Activated CD4-positive, alpha-beta T cell treated with anti-CD3 and anti-CD28 coated beads for 24 hours (primary cell): ENCODE measurements around the gene PCGF3.
A peak's percentile ranks its signal among the peaks of the same experiment; 100 is the strongest.
"Not testable (repeated sequence)": the region's sequence is repeated elsewhere in the genome, so short reads cannot be mapped to it uniquely, and the experiment has no call there.

Experiments used
- DNase-seq, 2 donors: peaks; one replicate each; pipeline ENCODE4 v3.0.0-alpha.2; 2020; ENCODE audit warnings: low read depth in 2 of 2

Gene PCGF3

GRCh38 chr4:740656-741282, 35.1 kb downstream of the PCGF3 start:
- no peak for DNase-seq

- no peak for DNase-seq
These were observed 36.6 kb downstream of the PCGF3 start for GRCh38 chr4:742096-742741.

DNA sequence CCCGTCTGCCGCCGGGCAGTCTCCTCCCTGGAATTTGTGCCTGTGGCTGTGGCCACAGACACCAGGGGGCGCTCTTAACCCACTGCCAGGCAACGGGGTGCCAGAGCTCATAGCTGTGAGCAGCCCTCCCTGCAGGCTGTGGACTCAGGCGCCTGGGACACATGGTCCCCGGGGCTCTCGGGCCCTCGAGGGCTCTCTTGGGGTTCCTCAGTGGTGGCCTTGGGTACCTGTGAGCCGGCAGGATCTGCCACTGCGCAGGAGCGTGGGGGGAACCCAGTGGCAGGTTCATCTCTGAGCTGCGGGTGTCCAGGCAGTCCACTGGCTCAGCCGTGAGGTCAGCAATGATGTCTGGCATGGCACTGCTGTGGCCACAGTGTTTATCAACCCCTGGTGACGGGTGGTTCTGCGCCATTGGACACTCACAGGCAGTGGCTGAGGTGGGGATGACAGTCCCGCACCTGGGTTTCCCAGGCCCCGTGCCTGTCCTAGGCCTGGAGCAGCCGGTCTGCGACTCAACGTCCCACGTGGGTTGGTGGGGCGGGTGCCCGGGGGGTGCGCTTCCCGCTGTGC, 37.2 kb downstream of the PCGF3 start:
- DNase-seq = peak; percentile 72 to 81

DNA sequence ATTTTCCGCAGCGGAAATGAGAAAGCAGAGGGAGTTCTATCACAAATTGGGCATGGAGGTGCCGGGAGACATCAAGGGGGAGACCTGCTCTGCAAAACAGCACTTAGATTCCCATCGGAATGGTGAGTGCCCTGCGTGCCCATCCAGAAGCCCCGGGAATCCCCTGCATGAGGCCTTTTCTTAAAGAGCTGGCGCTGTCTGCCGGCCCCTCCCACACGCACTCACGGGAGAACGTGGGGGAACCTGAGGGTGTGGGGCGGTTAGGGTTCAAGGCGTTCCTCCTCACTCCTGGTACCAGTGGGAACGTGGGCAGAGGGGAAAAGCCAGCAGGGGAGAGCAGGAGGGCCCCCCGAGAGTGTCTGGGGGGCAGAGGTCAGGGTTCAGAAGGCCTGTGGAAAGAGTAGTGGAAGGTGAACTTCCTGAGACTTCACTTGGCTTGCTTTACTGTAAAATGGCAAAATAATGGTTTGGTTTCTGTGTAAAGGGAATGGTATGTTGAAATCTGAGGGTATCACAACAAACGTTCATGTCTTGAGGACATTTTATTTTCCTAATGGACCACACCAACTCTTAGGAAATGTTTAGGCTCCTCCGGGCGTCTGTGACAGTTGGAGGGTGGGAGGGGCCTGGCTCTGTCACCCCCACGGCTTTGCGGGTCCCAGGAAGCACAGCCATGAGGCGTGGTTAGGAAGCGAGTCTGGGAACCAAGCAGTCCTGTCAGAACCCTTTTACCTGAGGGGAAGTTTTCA, 38.0 kb downstream of the PCGF3 start:
- no peak for DNase-seq

DNA sequence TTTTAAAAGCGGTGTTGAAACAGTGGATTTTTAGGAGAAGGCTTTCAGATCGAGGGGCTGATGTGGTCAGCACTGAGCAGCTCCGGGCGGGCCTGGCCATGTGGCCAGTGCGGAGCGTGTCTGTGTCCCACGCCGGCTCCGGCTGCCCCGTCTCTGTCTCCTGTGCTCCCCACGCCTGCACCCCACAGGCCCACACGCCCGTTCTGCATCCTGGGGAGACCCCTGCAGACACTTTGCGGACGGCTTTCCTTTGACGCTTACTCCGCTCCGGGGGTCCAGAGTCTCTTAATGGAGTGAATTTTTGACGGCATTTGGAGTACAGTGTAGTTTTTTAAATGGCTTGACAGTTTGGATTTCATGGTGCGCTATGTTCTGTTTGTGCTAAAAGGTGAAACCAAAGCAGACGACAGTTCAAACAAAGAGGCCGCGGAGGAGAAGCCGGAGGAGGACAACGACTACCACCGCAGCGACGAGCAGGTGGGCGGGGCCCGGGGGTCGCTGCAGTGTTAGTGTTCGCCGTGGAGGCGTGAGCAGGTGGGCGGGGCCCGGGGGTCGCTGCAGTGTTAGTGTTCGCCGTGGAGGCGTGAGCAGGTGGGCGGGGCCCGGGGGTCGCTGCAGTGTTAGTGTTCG, 38.7 kb downstream of the PCGF3 start:
- no peak for DNase-seq

DNA sequence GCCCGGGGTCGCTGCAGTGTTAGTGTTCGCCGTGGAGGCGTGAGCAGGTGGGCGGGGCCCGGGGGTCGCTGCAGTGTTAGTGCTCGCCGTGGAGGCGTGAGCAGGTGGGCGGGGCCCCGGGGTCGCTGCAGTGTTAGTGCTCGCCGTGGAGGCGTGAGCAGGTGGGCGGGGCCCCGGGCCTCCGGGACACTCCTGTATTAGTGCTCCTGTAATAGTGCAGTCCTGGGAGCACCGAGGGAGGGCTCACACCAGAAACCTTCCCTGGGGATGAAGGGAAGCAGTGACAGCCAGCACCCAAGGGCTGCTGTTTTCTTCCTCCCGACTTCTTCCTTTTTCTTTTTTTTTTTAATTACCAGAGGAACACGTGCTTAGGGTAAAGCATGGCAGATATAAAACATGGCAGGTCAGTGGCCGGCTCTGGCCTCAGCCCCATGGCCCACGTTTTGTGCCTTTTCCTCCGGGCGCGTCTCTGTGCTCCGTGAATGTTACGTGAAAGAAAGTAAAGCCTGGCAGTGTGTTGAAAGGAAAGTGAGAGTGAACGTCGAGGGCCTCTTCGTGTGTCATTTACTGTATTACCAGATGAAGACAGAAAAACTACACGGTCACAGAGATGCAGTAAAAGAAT, 42.0 kb downstream of the PCGF3 start:
- no peak for DNase-seq

- no peak for DNase-seq
These were observed 42.8 kb downstream of the PCGF3 start for GRCh38 chr4:748461-748860.

DNA sequence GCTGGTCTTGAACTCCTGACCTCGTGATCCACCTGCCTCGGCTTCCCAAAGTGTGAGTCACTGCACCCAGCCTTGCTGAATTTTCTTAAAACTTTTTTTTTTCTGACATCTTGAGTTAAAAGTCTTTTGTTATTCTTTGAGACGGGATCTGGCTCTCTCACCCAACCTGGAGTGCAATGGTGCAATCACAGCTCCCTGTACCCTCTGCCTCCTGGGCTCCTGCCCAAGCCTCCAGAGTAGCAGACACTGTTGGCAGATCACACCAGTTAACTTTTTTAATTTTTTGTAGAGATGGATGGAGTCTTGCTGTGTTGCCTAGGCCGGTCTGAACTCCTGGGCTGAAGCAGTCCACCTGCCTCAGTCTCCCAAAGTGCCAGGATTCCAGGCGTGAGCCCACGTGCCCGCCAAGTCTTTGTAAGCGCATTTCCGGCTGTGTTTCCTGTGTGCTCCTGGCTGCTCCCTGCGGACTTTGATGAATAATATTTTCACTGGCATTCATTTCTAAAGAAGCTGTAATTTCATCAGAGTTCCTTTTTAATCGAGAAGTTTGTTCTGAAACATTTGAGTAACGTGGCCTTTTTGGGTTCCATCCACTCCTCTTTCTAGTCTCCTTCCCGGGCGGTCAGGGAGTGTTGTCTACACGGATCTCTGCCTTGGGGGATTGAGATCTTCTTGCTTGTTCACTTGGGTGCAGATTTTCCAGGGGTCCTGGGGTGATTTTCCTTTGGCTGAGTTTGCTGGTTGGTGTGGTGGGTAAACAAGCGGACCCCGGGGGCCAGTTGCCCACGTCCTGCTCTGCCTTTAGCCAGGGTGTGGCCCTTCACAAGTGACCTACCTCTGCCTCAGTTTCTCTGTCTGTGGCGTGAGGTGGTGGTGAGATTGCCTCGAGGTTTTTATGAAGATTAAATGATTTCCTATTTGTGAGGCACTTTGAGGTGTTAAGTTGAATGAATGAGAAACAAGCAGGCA, 44.4 kb downstream of the PCGF3 start:
- DNase-seq = no peak

DNA sequence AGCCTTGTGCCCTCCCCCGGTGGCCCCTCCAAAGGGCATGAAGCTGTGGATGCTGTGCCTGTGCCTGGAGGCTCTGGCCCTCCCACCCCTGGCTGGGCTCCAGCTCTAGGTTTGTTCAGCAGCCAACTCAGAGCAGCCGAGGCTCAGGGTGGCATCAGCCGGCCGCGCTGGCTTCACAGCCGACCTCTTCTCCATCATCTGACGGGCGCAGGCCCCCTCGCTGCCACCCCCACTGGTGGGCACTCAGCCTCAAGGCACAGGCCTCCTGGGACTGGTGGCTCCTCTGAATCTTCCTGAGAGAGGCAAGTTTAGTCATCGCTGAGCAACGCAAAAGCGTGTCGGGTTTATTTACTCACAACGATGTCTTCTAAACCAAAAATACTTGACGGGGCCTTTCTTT, 46.0 kb downstream of the PCGF3 start:
- DNase-seq = no peak

- DNase-seq = no peak
These were observed 46.7 kb downstream of the PCGF3 start for GRCh38 chr4:752196-752861.

GRCh38 chr4:753186-753585, 47.6 kb downstream of the PCGF3 start:
- DNase-seq = not testable (repeated sequence)

DNA sequence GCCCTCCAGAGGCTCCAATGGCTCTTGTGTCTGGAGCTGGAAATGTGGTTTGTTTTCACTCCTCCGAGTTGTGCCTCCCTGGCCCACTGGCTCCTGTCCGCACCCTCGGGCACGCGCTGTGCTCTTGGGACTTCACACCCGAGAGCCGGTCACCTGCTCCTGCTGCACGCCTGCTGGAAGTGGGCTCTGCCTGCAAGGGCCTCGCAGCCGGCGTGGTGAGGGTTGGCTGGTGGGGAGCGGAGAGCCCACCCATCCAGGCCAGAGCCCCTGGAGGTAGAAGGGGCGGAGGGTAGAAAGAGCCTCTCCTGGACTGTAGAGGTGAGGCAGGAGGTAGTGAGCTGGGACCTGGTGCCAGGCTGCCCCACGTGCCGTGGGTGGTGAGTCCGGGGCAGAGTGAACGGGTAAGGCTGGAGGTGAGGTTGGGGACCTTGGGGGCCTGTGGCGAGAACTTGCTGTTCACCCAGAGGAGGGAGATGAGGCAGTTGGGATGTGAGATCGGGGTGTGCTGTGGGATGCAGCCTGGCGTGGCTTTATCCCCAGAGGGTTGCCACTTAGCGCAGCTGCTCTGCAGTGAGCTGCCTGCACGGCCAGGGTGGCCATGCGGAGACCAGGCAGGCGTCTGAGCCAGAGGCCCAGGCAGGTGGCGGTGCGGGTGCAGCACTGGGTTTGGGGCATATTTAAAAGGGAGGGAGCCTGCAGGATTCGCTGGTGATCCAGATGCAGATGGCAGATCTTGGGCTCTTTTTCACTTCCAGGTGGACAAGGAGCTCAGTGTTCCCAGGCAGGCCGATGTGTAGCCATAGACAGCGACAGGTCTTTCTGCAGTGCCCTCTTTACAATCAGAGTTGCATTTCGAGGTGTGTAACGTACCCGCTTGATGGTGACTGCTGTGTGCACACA, 48.8 kb downstream of the PCGF3 start:
- no peak for DNase-seq

GRCh38 chr4:757111-757510, 51.5 kb downstream of the PCGF3 start:
- no peak for DNase-seq

- DNase-seq = not testable (repeated sequence)
These were observed 54.2 kb downstream of the PCGF3 start for GRCh38 chr4:759810-760209.

GRCh38 chr4:760616-761015, 55.0 kb downstream of the PCGF3 start:
- DNase-seq = no peak

GRCh38 chr4:761086-761485, 55.5 kb downstream of the PCGF3 start:
- no peak for DNase-seq

DNA sequence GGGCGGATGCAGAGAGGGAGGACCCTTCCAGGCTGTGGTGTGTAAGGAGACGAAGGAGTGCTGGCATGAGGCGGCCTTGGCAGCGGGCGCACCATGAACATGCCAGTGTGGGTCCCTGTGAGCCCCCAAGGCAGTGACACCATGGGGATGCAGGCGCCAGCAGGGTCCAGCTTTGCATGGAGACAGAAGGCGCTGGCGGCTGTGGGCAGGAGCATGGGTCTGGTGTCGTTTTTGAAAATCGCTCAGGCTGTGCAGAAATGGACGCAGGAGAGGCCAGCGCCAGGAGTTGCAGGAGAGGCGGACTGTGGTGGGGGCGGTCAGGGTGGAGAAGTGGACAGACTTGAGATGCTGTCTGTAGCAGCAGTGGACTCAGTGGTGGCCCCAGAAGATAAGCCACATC, 56.1 kb downstream of the PCGF3 start:
- no peak for DNase-seq

DNA sequence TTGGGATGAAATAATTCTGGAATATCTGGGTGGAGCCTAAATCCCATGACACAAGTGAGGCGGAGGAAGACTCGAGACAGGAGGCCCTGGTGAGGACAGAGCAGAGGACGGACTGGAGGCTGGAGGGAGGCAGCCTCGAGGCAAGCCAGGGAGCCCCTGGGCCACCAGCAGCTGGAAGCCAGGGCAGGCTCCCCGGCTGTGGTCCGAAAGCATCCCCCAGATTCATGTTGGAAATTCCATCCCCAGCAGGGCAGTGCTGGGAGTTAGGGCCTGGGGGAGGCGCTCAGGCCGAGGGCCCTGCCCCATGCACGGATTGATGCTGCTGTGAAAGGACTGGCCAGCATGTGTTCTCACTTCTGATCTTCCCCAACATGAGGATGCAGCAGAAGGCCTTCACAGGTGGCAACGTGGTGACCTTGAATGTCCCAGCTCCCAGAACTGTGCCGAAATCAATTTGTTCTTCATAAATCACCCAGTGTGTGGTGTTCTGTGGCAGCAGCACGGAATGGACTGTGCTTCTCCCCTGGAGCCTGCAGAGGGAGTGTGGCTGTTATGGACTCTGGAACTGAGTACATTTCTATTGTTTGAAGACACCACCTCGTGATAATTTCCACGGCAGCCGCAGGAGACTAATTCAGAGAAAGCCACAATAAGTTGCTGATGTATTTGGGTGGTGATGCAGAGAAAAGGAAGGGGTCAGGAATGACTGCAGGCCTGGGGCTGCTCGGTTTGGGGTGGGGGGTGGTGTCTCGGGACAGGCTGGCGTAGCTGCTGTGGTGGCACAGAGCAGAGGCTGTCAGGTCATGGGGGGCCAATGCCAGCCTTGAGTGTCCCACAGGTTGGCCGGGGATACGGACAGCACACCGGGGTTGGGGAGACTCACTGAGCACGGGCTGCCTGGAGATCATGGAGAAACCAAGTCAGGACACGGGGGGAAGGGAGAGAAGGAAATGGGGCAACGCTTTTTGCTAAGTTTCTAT, 56.9 kb downstream of the PCGF3 start:
- no peak for DNase-seq
